Mesendoderm (in vitro differentiated cells): Measurements from ENCODE around the gene SHMT2.

ENCODE experiments used
- DNase-seq: peaks from one replicate; pipeline ENCODE4 v3.0.0; 2013
- H2AK5ac ChIP-seq: 2 replicates; pipeline ENCODE4 v1.6.1; 2013; ENCODE audit warnings: low read length, inconsistent platforms
- H2BK120ac ChIP-seq: 2 replicates; pipeline ENCODE4 v1.6.1; 2013; ENCODE audit warnings: low read depth, mild to moderate bottlenecking, low read length, moderate library complexity, mixed read lengths
- H2BK15ac ChIP-seq: replicated peaks from 2 replicates; pipeline ENCODE4 v1.6.1; 2013; ENCODE audit warnings: low read depth, mild to moderate bottlenecking, moderate library complexity
- H2BK5ac ChIP-seq: 2 replicates; pipeline ENCODE4 v1.6.1; 2013; ENCODE audit warnings: low read length, inconsistent platforms
- H3K18ac ChIP-seq: 2 replicates; pipeline ENCODE4 v1.6.1; 2013; ENCODE audit warnings: mild to moderate bottlenecking, low read length, mixed read lengths
- H3K23ac ChIP-seq: one replicate; pipeline ENCODE4 v1.6.1; 2013; ENCODE audit warnings: low read length
- H3K27ac ChIP-seq: 2 replicates; pipeline ENCODE4 v1.5.1; 2013; ENCODE audit warnings: low read depth, mild to moderate bottlenecking, inconsistent platforms, low read length, moderate library complexity
- H3K27me3 ChIP-seq: 2 replicates; pipeline ENCODE4 v1.6.1; 2013; ENCODE audit warnings: low read length, control low read depth, mild to moderate bottlenecking, inconsistent platforms; ENCODE audit not compliant: insufficient read depth, poor library complexity
- H3K36me3 ChIP-seq: 2 replicates; pipeline ENCODE4 v1.6.1; 2013; ENCODE audit warnings: low read length, inconsistent platforms; ENCODE audit not compliant: control insufficient read depth, insufficient read depth
- H3K4ac ChIP-seq: one replicate; pipeline ENCODE4 v1.6.1; 2013; ENCODE audit warnings: low read depth, mild to moderate bottlenecking, low read length, moderate library complexity
- H3K4me1 ChIP-seq: 2 replicates; pipeline ENCODE4 v1.6.1; 2013; ENCODE audit warnings: low read depth, low read length, inconsistent platforms; ENCODE audit not compliant: control insufficient read depth
- H3K4me2 ChIP-seq: 2 replicates; pipeline ENCODE4 v1.6.1; 2013; ENCODE audit warnings: low read length
- H3K4me3 ChIP-seq: 2 replicates; pipeline ENCODE4 v1.5.1; 2013; ENCODE audit warnings: mild to moderate bottlenecking, low read length
- H3K56ac ChIP-seq: one replicate; pipeline ENCODE4 v1.6.1; 2013; ENCODE audit warnings: low read length
- H3K79me1 ChIP-seq: 2 replicates; pipeline ENCODE4 v1.6.1; 2013; ENCODE audit warnings: low read length, inconsistent platforms
- H3K79me2 ChIP-seq: 2 replicates; pipeline ENCODE4 v1.6.1; 2013; ENCODE audit warnings: mild to moderate bottlenecking, low read length; ENCODE audit not compliant: control insufficient read depth, insufficient read depth
- H3K9ac ChIP-seq: 2 replicates; pipeline ENCODE4 v1.6.1; 2013; ENCODE audit warnings: low read length, inconsistent platforms
- H4K5ac ChIP-seq: one replicate; pipeline ENCODE4 v1.6.1; 2013; ENCODE audit warnings: low read length
- H4K8ac ChIP-seq: one replicate; pipeline ENCODE4 v1.6.1; 2013; ENCODE audit warnings: low read depth, mild to moderate bottlenecking, control low read depth, low read length, moderate library complexity
- WGBS: extraction: QIAGEN DNeasy Blood & Tissue Kit; methylation state at CpG from one replicate; pipeline ENCODE4 v1.1.7; 2013; ENCODE audit warnings: low lambda C conversion rate, missing lambda C conversion rate; ENCODE audit not compliant: insufficient coverage; ENCODE audit errors: extremely low coverage; 5-methylcytosine and 5-hydroxymethylcytosine counted together

SHMT2 gene

GRCh38 chr12:57224278-57224972 is 5.1 kb upstream of the SHMT2 start:
- no peak overlapping the region for H3K23ac ChIP-seq
- no peak overlapping the region for H3K18ac ChIP-seq
- H3K79me1 ChIP-seq: no peaks in the 10 kb centered on the region
- H3K79me2 ChIP-seq: no peaks in the 10 kb centered on the region
- whole genome bisulfite sequencing: no CpG with 5 or more reads among the region's 30 CpGs
- no peak overlapping the region for H4K8ac ChIP-seq
- H3K27ac ChIP-seq: no peak overlapping the region
- H3K4me2 ChIP-seq: no peak overlapping the region
- H4K5ac ChIP-seq: no peak overlapping the region
- H3K36me3 ChIP-seq: no peaks in the 10 kb centered on the region
- peak overlapping the region; percentile 32 for H3K56ac ChIP-seq
- peaks cover 66% of the 10 kb centered on the region for H3K27me3 ChIP-seq
- H3K4me3 ChIP-seq: no peak overlapping the region
- no peak overlapping the region for H2BK15ac ChIP-seq
- no peak overlapping the region for H2BK120ac ChIP-seq
- H3K4me1 ChIP-seq: no peaks in the 10 kb centered on the region
- H3K9ac ChIP-seq: no peak overlapping the region
- H3K4ac ChIP-seq: no peak overlapping the region
- H2BK5ac ChIP-seq: no peak overlapping the region
- DNase-seq: no peak
- no peak overlapping the region for H2AK5ac ChIP-seq

- no peak overlapping the region for H2BK120ac ChIP-seq
- H3K9ac ChIP-seq: no peak overlapping the region
- H3K79me1 ChIP-seq: no peaks in the 10 kb centered on the region
- no peak overlapping the region for H2BK5ac ChIP-seq
- no peak overlapping the region for H3K18ac ChIP-seq
- H3K56ac ChIP-seq: peak overlapping the region; percentile 63
- H3K27me3 ChIP-seq: peaks cover 60% of the 10 kb centered on the region
- no peaks in the 10 kb centered on the region for H3K36me3 ChIP-seq
- peak; percentile 85 for DNase-seq
- peaks cover under 1% of the 10 kb centered on the region for H3K79me2 ChIP-seq
- no peak overlapping the region for H3K27ac ChIP-seq
- no peak overlapping the region for H2AK5ac ChIP-seq
- H3K4me2 ChIP-seq: no peak overlapping the region
- H3K23ac ChIP-seq: no peak overlapping the region
- no CpG with 5 or more reads among the region's 61 CpGs for WGBS
- H3K4me1 ChIP-seq: no peaks in the 10 kb centered on the region
- H4K8ac ChIP-seq: no peak overlapping the region
- peak overlapping the region; percentile 22 for H3K4ac ChIP-seq
- H4K5ac ChIP-seq: no peak overlapping the region
- H2BK15ac ChIP-seq: no peak overlapping the region
- no peak overlapping the region for H3K4me3 ChIP-seq
Measured at GRCh38 chr12:57224973-57225679, 4.4 kb upstream of the SHMT2 start.

- Histone ChIP-seq H2BK120ac (no peak overlapping the region), H3K79me2 (peaks cover 6% of the 10 kb centered on the region), H3K79me1 (peaks cover 6% of the 10 kb centered on the region), H2AK5ac (no peak overlapping the region), H2BK5ac (no peak overlapping the region), H3K18ac (no peak overlapping the region), H3K4me2 (no peak overlapping the region), H3K4me1 (peaks cover 2% of the 10 kb centered on the region), H3K27ac (no peak overlapping the region), H3K36me3 (no peaks in the 10 kb centered on the region), H4K8ac (no peak overlapping the region), H4K5ac (no peak overlapping the region), H3K56ac (peak overlapping the region; percentile 30), H3K4me3 (no peak overlapping the region), H3K4ac (no peak overlapping the region), H3K23ac (no peak overlapping the region), H3K9ac (no peak overlapping the region), H3K27me3 (peaks cover 56% of the 10 kb centered on the region), H2BK15ac (no peak overlapping the region)
- no peak for DNase-seq
- WGBS: no CpG with 5 or more reads among the region's 18 CpGs
Measured at GRCh38 chr12:57225680-57226210, 3.8 kb upstream of the SHMT2 start.

- peak; percentile 56 for DNase-seq
- H2BK120ac ChIP-seq: no peak overlapping the region
Measured at GRCh38 chr12:57226588-57227314, 2.8 kb upstream of the SHMT2 start.

GRCh38 chr12:57227315-57228115 is 2.0 kb upstream of the SHMT2 start:
- Histone ChIP-seq H3K23ac (no peak overlapping the region), H2AK5ac (no peak overlapping the region), H3K4me2 (peak overlapping the region; percentile 58), H2BK5ac (no peak overlapping the region), H3K27me3 (peaks cover 38% of the 10 kb centered on the region), H3K9ac (peak overlapping the region; percentile 31), H3K79me2 (peaks cover 14% of the 10 kb centered on the region), H3K4me1 (peaks cover 7% of the 10 kb centered on the region), H2BK120ac (no peak overlapping the region), H4K5ac (no peak overlapping the region), H3K4me3 (no peak overlapping the region), H2BK15ac (no peak overlapping the region), H3K4ac (no peak overlapping the region), H4K8ac (no peak overlapping the region), H3K56ac (no peak overlapping the region), H3K18ac (peak overlapping the region; percentile 22), H3K36me3 (peaks cover 12% of the 10 kb centered on the region), H3K27ac (no peak overlapping the region), H3K79me1 (peaks cover 22% of the 10 kb centered on the region)
- WGBS: no CpG with 5 or more reads among the region's 8 CpGs
- DNase-seq: peak; percentile 47

More at GRCh38 chr12:57226588-57227314, 2.8 kb upstream of the SHMT2 start:
- no peak overlapping the region for H3K27ac ChIP-seq
- H2AK5ac ChIP-seq: no peak overlapping the region
- no peak overlapping the region for H4K5ac ChIP-seq
- H3K18ac ChIP-seq: peak overlapping the region; percentile 22
- no peak overlapping the region for H3K4me3 ChIP-seq
- H3K36me3 ChIP-seq: peaks cover 4% of the 10 kb centered on the region
- no peak overlapping the region for H2BK15ac ChIP-seq
- H3K56ac ChIP-seq: peak overlapping the region; percentile 75
- peak overlapping the region; percentile 38 for H3K9ac ChIP-seq
- no CpG with 5 or more reads among the region's 35 CpGs for WGBS
- no peak overlapping the region for H3K4ac ChIP-seq
- H4K8ac ChIP-seq: no peak overlapping the region
- peaks cover 14% of the 10 kb centered on the region for H3K79me2 ChIP-seq
- no peak overlapping the region for H2BK5ac ChIP-seq
- peaks cover 16% of the 10 kb centered on the region for H3K79me1 ChIP-seq
- H3K4me2 ChIP-seq: peak overlapping the region; percentile 58
- peaks cover 46% of the 10 kb centered on the region for H3K27me3 ChIP-seq
- no peak overlapping the region for H3K23ac ChIP-seq
- peaks cover 7% of the 10 kb centered on the region for H3K4me1 ChIP-seq
